Mesothelial cell of epicardium (in vitro differentiated cells): ENCODE data around the gene ZNF804B. TPM values are rescaled to one million over a fixed set of nuclear protein-coding genes. Genes with fewer than 3 reads are reported as not detected.

ENCODE experiments used
- DNase-seq, 2 experiments: peaks; one replicate each; pipeline ENCODE4 v3.0.0; 2021; ENCODE audit warnings: low spot score in 2 of 2; ENCODE audit not compliant: unreplicated experiment in 2 of 2
- H3K27ac Mint-ChIP-seq: 2 replicates; pipeline ENCODE4 v1.8.0; 2021; ENCODE audit warnings: mixed read lengths
- H3K27me3 Mint-ChIP-seq: 2 replicates; pipeline ENCODE4 v1.8.0; 2021; ENCODE audit warnings: low read depth, mixed read lengths
- H3K36me3 Mint-ChIP-seq: 2 replicates; pipeline ENCODE4 v1.8.0; 2021; ENCODE audit warnings: mixed read lengths
- H3K4me1 Mint-ChIP-seq: 2 replicates; pipeline ENCODE4 v1.8.0; 2021; ENCODE audit warnings: mixed read lengths
- H3K4me3 Mint-ChIP-seq: 2 replicates; pipeline ENCODE4 v1.8.0; 2021; ENCODE audit warnings: mild to moderate bottlenecking, moderate library complexity, mixed read lengths
- H3K9me3 Mint-ChIP-seq: 2 replicates; pipeline ENCODE4 v1.8.0; 2021; ENCODE audit warnings: mixed read lengths
- CTCF ChIP-seq: fragments of 200-600 bp; sonication (generic); IDR thresholded peaks from one replicate; pipeline ENCODE4 v1.5.0; 2021; ENCODE audit warnings: antibody characterized with exemption; ENCODE audit not compliant: unreplicated experiment
- total RNA-seq: library from RNA; stranded (reverse); gene quantifications from 3 replicates; pipeline ENCODE4 v1.2.1, GENCODE V29; 2021

The ZNF804B gene
- total RNA-seq, 1 donor from 2014 or later, result 0.47 TPM

DNA sequence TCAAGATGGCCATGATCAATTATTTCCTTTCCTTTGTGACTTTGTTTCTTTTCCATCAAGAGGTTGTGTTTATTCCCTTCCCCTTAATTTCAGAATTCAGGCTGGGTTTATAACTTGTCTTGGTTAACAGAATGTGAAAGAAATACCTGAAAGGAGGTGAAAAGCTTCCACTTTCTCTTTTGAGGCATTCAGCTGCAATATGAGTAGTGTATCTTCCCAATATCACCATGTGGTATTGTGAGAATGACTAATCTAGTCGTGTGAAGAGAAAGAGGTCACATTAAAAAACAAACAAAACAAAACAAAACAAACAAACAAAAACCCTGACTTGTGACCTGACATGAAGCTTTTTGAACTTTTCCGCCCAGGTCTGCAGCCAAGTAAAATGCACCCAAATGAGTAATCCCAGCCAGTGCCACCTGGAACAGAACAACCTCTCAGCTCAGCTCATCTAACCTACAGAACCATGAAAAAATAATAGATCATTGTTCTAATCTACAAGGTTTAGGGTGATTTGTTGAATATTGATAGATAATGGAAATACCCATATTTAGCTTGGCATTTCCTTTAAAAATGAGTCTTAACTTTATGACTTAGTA lies 106.9 kb downstream of the ZNF804B start:
- no peaks in the 10 kb centered on the region for H3K36me3 Mint-ChIP-seq
- TF ChIP-seq CTCF, result no peak
- H3K27ac Mint-ChIP-seq, result no peak overlapping the region
- no peaks in the 10 kb centered on the region for H3K27me3 Mint-ChIP-seq
- no peak overlapping the region for H3K4me3 Mint-ChIP-seq
- H3K9me3 Mint-ChIP-seq, result peaks cover 6% of the 10 kb centered on the region
- no peaks in the 10 kb centered on the region for H3K4me1 Mint-ChIP-seq
- DNase-seq, result no peak

- no peaks in the 10 kb centered on the region for H3K36me3 Mint-ChIP-seq
- no peak for TF ChIP-seq CTCF
- no peak overlapping the region for H3K27ac Mint-ChIP-seq
- no peak overlapping the region for H3K4me3 Mint-ChIP-seq
- no peaks in the 10 kb centered on the region for H3K4me1 Mint-ChIP-seq
- peaks cover 6% of the 10 kb centered on the region for H3K9me3 Mint-ChIP-seq
- no peak for DNase-seq
- no peaks in the 10 kb centered on the region for H3K27me3 Mint-ChIP-seq
These were observed 107.7 kb downstream of the ZNF804B start for GRCh38 chr7:88867158-88867557.

- no peak for TF ChIP-seq CTCF
- Mint-ChIP-seq H3K4me3 (no peak overlapping the region), H3K27ac (no peak overlapping the region), H3K4me1 (no peaks in the 10 kb centered on the region), H3K36me3 (no peaks in the 10 kb centered on the region), H3K27me3 (no peaks in the 10 kb centered on the region), H3K9me3 (peaks cover 6% of the 10 kb centered on the region)
- no peak for DNase-seq
These were observed 109.0 kb downstream of the ZNF804B start for GRCh38 chr7:88868456-88868855.

- peaks cover 14% of the 10 kb centered on the region for H3K27me3 Mint-ChIP-seq
- no peaks in the 10 kb centered on the region for H3K36me3 Mint-ChIP-seq
- H3K9me3 Mint-ChIP-seq, result no peaks in the 10 kb centered on the region
- no peak overlapping the region for H3K27ac Mint-ChIP-seq
- no peak overlapping the region for H3K4me3 Mint-ChIP-seq
- TF ChIP-seq CTCF, result no peak
- DNase-seq, result no peak
- H3K4me1 Mint-ChIP-seq, result no peaks in the 10 kb centered on the region
These were observed 121.6 kb downstream of the ZNF804B start for GRCh38 chr7:88881136-88881535.

- no peaks in the 10 kb centered on the region for H3K4me1 Mint-ChIP-seq
- no peak overlapping the region for H3K27ac Mint-ChIP-seq
- H3K4me3 Mint-ChIP-seq, result no peak overlapping the region
- no peaks in the 10 kb centered on the region for H3K36me3 Mint-ChIP-seq
- peaks cover 18% of the 10 kb centered on the region for H3K27me3 Mint-ChIP-seq
- no peak for TF ChIP-seq CTCF
- DNase-seq, result no peak
- H3K9me3 Mint-ChIP-seq, result no peaks in the 10 kb centered on the region
These were observed 125.6 kb downstream of the ZNF804B start for GRCh38 chr7:88885131-88885530.

GRCh38 chr7:88888684-88889083 lies 129.2 kb downstream of the ZNF804B start:
- Mint-ChIP-seq H3K9me3 (no peaks in the 10 kb centered on the region), H3K27me3 (peaks cover 10% of the 10 kb centered on the region), H3K27ac (no peak overlapping the region), H3K36me3 (no peaks in the 10 kb centered on the region), H3K4me3 (no peak overlapping the region), H3K4me1 (no peaks in the 10 kb centered on the region)
- no peak for DNase-seq
- TF ChIP-seq CTCF, result no peak
